Activated CD4-positive, alpha-beta T cell treated with anti-CD3 and anti-CD28 coated beads, Interleukin-2, amount 50 U/mL, for 1 hour (primary cell): ENCODE data around the gene ANO9.
"Not testable (repeated sequence)": the region's sequence is repeated elsewhere in the genome, so short reads cannot be mapped to it uniquely, and the experiment has no call there.

ENCODE experiments used
- DNase-seq: peaks from one replicate; pipeline ENCODE4 v3.0.0-alpha.2; 2020

The ANO9 gene

GRCh38 chr11:414318-414857 lies 27.4 kb downstream of the ANO9 start:
- no peak for DNase-seq

- DNase-seq: no peak
These were observed 28.4 kb downstream of the ANO9 start for GRCh38 chr11:413120-414081.

- DNase-seq: no peak
These were observed 29.1 kb downstream of the ANO9 start for GRCh38 chr11:412641-413119.

- DNase-seq: not testable (repeated sequence)
These were observed 30.3 kb downstream of the ANO9 start for GRCh38 chr11:411520-411919.

GRCh38 chr11:410711-411110 lies 31.1 kb downstream of the ANO9 start:
- not testable (repeated sequence) for DNase-seq

GRCh38 chr11:409600-410483 lies 32.0 kb downstream of the ANO9 start:
- no peak for DNase-seq

- no peak for DNase-seq
These were observed 32.7 kb downstream of the ANO9 start for GRCh38 chr11:409008-409599.

- no peak for DNase-seq
These were observed 33.4 kb downstream of the ANO9 start for GRCh38 chr11:408154-409007.

GRCh38 chr11:407651-408123 lies 34.1 kb downstream of the ANO9 start:
- no peak for DNase-seq

- DNase-seq: peak; percentile 89
These were observed 34.8 kb downstream of the ANO9 start for GRCh38 chr11:406796-407650.

- no peak for DNase-seq
These were observed 35.6 kb downstream of the ANO9 start for GRCh38 chr11:405954-406795.

- DNase-seq: no peak
These were observed 36.4 kb downstream of the ANO9 start for GRCh38 chr11:405323-405953.

GRCh38 chr11:404551-405264 lies 37.1 kb downstream of the ANO9 start:
- DNase-seq: no peak

GRCh38 chr11:403761-404431 lies 37.9 kb downstream of the ANO9 start:
- DNase-seq: no peak

- DNase-seq: no peak
These were observed 38.6 kb downstream of the ANO9 start for GRCh38 chr11:403021-403760.

GRCh38 chr11:401196-401595 lies 40.6 kb downstream of the ANO9 start:
- DNase-seq: not testable (repeated sequence)

- DNase-seq: no peak
These were observed 41.5 kb downstream of the ANO9 start for GRCh38 chr11:400241-400689.
